Ishikawa (cell line): ENCODE results near the gene RGS7.

Source experiments
- CEBPB ChIP-seq: IDR thresholded peaks from 2 replicates; pipeline ENCODE4 v1.6.1; 2012
- EGR1 ChIP-seq: IDR thresholded peaks from 2 replicates; pipeline ENCODE4 v1.6.1; 2012
- EP300 ChIP-seq: IDR thresholded peaks from 2 replicates; pipeline ENCODE4 v1.6.1; 2012; ENCODE audit warnings: borderline replicate concordance
- RAD21 ChIP-seq: IDR thresholded peaks from 2 replicates; pipeline ENCODE4 v1.6.1; 2012; ENCODE audit warnings: low read depth
- TAF1 ChIP-seq: IDR thresholded peaks from 2 replicates; pipeline ENCODE4 v1.6.1; 2012; ENCODE audit warnings: low read depth, mild to moderate bottlenecking
- TCF12 ChIP-seq: IDR thresholded peaks from 2 replicates; pipeline ENCODE4 v1.6.1; 2012; ENCODE audit warnings: low read depth
- TEAD4 ChIP-seq: IDR thresholded peaks from 2 replicates; pipeline ENCODE4 v1.6.1; 2012
- USF1 ChIP-seq: IDR thresholded peaks from 2 replicates; pipeline ENCODE4 v1.6.1; 2012
- YY1 ChIP-seq: IDR thresholded peaks from 2 replicates; pipeline ENCODE4 v1.6.1; 2012; ENCODE audit warnings: low read depth
- TF ChIP-seq, protein P1 (sequence below): IDR thresholded peaks from 2 replicates; pipeline ENCODE4 v1.6.1; 2012; ENCODE audit warnings: low read depth, mild to moderate bottlenecking

GRCh38 chr1:241125286-241125685 is 231.7 kb downstream of the RGS7 start:
- TF ChIP-seq EP300, result no peak
- TF ChIP-seq, protein P1, sequence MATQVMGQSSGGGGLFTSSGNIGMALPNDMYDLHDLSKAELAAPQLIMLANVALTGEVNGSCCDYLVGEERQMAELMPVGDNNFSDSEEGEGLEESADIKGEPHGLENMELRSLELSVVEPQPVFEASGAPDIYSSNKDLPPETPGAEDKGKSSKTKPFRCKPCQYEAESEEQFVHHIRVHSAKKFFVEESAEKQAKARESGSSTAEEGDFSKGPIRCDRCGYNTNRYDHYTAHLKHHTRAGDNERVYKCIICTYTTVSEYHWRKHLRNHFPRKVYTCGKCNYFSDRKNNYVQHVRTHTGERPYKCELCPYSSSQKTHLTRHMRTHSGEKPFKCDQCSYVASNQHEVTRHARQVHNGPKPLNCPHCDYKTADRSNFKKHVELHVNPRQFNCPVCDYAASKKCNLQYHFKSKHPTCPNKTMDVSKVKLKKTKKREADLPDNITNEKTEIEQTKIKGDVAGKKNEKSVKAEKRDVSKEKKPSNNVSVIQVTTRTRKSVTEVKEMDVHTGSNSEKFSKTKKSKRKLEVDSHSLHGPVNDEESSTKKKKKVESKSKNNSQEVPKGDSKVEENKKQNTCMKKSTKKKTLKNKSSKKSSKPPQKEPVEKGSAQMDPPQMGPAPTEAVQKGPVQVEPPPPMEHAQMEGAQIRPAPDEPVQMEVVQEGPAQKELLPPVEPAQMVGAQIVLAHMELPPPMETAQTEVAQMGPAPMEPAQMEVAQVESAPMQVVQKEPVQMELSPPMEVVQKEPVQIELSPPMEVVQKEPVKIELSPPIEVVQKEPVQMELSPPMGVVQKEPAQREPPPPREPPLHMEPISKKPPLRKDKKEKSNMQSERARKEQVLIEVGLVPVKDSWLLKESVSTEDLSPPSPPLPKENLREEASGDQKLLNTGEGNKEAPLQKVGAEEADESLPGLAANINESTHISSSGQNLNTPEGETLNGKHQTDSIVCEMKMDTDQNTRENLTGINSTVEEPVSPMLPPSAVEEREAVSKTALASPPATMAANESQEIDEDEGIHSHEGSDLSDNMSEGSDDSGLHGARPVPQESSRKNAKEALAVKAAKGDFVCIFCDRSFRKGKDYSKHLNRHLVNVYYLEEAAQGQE, result no peak
- no peak for TF ChIP-seq CEBPB
- no peak for TF ChIP-seq TAF1
- TF ChIP-seq RAD21, result no peak
- TF ChIP-seq TEAD4, result no peak
- TF ChIP-seq USF1, result no peak
- TF ChIP-seq EGR1, result no peak
- TF ChIP-seq TCF12, result no peak
- no peak for TF ChIP-seq YY1
